ENCODE data around the gene HSPB6.
"Not testable (repeated sequence)": the region's sequence is repeated elsewhere in the genome, so short reads cannot be mapped to it uniquely, and the experiment has no call there.

The HSPB6 gene

DNA sequence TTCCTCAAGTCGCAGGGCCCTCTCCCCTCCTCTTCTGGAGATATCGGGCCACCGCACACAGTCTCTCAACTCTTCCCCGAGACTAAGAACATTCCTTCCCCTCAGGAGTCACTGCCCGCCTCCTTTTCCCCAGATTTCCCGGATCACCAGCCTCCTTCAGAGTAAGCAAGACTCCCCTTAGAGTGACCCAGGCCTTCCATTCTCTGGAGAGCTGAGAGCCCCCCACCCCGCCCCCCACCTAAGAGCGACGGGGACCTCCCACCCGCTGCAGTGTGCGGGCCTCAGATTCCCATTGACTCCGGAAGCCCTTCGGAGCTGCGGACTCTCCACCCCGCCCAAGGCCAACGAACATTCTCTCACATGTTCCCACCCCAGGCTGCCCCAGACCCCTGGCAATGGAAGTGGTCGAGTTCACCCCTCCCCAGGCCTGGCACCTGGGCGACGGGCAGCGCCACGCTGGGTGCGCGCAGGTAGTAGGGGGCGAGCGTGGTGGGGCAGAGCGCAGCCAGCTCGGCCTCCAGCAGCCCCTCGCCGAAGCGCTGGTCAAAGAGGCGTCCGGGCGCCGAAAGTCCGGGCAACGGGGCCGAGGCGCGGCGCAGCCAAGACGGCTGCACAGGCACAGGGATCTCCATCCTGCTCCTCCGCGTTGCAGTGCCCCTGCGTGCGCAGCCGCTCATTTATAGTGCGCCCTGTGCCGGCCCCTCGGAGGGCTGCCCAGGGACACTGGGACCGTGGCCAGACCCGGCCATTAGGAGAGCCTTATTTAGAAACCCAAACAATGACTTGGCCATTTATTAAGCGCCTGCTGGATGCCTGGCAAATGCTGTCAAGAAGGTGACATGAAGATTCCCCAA is at the start of gene HSPB6:
Gene HSPB6 (minus strand): TSS at position 653 of the 854 bp plus-strand sequence. CDS start 21 bp downstream, at position 632.
- DNase-seq = no peak

DNA sequence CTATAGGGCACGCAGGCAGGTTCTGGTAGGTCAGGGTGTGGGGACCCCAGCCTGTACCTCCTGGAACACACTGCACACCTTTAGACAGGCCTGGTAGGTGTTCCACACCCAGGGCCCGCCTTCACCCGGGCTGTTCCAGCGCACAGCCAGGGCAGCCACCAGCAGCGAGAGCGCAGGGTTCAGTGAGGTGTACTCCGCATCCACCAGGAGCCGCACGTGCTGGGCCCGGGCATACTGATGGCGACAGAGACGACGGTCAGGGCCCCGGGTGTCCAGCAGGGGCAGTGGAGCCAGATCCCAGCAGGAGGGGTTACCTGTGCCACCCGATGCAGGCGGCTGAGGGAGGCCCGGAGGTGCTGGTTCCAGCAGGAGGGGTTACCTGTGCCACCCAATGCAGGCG is 49.8 kb upstream of the HSPB6 start:
- DNase-seq = no peak

DNA sequence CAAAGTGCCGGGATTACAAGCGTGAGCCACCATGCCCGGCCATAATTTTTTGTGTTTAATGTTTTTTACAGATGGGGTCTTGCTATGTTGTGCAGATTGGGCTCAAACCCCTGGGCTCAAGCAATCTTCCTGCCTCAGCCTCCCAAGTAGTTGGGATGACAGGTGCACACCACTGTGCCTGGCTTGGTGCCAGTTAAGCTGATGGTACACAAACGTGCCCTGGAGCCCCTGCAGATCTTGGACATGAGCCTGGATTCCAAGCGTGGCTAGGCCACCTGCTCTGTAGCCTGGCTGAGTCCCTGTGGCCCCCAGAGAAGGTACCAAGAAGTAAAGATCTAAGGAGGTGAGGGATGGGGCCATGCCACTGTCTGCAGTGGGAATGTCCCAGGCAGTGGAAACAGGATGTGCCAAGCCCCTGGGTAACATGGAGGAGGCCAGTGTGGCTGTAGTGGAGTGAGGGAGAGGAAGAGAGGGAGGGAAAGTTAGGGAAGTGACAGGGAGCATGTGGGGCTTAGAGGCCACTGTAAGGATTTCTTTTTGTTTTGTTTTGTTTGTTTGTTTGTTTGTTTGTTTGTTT is 48.8 kb upstream of the HSPB6 start:
- DNase-seq = no peak

DNA sequence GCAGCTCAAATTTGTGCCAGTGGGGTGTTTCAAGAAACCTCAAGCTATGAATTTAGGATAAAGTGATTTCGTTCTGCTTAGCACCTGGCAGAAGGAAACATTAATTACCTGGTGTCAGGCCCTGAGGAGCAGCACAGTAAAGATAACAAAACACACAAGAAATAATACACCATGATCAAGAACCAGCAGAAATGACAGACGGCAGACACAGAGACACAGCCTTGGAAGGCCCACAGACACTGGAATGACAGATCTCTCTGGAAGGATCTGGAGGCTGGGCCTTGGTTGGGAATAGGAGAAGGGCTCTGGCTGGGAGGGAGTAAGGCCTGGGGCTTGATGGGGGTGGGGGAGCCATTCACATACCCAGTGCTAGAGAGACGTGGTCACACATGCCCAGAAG is 45.0 kb upstream of the HSPB6 start:
- DNase-seq = no peak

GRCh38 chr19:35797663-35798062 is 40.8 kb upstream of the HSPB6 start:
- DNase-seq = no peak

DNA sequence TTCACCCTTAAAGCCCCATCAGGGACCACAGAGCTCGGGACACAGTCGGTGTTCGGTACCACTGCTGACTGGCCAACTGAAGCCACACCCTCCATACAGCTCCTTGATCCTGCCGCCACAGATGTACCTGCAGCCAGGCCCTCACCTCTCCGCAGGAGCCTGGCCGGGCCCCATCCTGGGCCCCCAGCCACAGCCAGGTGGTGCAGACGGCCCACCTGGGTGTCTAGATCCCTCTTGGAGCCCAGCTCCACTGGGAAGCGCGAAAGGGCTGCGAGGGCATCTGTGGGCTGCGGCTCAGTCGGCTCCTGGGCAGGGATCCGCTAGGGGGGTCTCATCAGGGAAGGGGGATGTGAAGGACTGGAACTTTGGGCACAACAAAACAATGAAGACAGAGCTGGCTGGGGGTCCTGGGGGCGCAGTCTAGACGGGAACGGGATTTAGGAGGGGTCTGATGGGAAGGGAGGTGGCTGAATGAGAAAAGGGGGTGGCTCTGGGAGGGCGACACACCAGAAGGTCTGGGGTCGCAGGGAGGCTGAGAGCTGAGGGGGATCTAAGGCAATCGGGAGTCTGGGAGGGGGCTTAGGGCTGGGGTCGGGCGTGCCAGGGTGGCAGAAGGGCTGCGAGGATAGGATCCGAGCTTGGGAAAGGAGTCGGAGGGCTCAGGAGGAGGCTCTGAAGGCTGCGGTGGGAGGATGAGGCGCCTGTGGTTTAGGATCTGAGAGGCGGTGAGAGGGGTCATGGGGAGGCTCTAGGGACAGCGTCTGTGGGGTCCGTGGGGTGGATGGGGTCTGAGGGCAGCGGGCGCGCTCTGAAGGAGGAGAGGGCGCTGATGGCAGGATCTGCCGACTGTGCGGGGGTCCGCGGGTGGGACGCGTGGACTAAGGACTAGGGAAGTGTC is 40.1 kb upstream of the HSPB6 start:
- no peak for DNase-seq

DNA sequence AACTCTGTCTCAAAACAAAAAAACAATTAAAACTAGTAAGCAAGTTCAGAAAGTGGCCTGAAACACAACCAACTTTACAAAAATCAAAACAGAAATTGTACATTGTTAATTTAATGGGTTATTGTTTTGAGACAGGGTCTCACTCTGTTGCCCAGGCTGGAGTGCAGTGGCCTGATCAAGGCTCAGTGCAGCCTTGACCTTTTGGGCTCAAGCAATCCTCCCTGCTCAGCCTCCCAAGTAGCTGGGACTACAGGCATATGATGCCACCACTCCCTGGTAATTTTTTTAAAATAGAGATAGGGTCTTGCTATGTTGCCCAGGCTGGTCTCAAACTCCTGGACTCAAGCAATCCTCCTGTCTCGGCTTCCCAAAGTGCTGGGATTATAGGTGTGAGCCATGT is 38.7 kb upstream of the HSPB6 start:
- DNase-seq = not testable (repeated sequence)

DNA sequence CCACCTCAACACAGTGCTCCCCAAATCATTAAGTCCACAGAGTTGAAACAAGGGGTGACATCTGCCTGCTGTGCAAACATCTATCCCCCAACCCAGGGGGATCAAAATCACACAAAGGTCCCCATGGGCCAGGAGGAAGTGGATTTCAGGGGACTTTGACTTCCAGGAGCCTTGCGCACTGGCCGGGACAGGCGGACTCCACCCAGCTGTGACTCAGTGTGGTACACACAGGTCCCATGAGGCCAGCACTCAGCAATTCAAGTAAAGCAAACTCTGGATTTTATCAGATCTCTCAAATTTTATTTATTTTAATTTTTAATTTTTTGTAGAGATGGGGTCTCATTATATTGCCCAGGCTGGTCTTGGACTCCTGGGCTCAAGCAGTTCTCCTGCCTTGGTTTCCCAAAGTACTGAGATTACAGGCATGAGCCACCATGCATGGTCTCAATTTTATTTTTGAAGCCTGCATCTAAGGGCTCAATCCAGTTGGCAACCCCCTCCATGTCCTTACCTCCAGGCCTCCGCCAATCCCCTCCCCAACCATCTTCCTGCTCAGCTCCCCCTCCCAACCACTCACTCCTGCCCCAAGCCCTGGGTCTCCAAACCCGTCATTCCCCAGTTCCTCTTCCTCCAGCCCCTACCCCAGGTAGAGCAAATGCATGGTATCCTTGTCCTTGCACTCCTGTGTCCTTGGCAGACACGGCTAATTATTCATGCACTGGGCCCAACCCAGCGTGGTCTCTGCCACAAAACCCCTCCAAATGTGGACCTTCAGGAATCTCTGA is 36.7 kb upstream of the HSPB6 start:
- no peak for DNase-seq

DNA sequence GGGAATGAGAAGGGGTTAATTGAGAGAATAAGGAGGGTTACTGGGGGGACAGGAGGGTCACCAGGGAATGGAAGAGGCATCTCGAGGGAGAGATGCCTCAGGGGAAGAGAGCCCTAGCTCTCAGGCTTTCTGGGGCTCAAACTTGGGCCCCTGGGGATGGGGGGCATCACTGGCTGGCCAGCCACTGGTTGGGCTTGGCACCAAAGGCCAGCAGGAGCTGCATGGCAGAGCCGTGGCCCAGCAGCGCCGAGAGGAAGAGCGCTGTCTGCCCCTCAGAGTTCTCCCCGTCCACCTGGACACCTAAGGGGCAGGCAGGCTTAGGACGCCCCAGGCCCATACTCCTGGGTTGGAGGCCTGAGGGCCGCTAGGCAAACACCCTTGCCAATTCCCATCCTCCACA is 36.1 kb upstream of the HSPB6 start:
- DNase-seq = no peak

DNA sequence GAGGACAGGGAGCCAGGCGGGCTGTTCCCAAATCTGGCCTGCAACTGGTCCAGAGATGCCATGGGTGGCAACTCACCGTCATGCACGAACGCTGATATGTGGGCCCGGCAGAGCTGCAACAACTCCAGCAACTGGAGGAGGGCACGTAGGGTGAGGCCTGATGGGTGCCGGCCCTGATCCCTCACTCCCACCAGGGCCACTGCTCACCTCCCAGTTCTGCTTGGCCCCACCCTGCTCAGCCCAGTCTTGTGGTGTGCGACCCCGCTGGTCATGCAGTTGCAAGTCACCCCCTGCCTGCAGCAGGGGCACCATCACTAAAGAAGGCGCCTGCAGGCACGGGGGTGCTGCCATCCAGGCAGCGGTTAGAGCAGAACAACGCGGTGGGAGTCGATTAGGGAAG is 35.5 kb upstream of the HSPB6 start:
- no peak for DNase-seq

DNA sequence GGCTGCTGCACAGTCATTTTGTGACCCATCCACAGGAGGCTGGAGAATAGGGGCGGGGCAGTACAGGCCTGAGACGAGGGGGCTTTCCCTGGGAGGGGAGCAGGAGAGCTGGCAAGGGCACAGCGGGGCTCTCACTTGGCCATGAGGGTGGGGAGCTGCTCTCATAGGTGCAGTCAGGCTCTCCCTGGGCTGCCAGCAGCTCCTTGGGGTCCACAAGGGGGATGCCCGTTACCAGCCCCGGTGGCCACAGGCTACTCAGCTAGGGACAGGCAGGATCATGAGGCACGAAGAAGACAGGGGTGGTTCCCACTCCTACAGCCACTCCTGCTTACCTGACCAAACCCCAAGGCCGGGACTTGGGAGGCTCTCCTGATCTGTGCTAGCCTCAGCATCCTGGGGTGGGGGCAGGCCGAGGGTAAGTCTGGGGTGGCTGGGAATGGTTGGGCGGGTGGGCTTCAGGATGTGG is 35.0 kb upstream of the HSPB6 start:
- no peak for DNase-seq

DNA sequence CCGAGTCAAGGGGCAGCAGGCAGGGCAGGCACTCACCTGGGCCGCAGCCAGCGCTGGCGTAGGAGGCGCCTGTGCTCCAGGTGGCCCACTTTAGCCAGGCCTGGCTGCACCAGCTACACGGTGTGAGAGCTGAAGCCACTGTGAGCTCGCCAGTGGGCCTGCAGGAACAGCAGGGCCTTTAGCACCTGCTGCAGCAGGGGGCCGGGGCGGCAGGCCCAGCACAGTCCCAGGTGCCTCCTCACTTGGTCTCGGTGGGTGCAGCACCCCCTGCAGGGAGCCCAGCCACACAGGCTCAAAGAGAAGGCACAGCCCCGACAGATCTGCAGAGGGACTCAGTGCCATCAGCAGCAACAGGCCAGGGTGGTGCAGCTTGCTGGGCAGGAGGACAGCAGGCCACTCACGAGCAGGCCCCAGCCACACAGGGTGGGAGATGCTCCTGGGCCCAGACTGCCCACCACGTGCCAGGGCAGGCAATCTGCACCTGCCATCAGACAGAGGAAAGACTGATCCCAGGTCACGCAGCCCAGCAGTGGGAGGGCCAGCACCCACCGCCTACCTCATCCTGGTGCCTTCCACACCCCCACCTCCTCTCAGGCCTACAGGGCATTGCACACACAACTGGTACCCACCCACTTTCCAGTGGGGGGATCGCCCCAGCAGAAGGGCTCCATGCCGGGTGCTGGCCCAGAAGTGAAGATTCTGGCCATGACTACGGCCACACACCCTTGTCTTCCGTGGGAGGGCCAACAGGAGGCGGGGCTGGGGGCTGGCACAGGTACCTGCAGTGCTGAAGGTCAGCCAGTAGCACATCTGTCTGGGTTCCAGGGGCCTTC is 34.4 kb upstream of the HSPB6 start:
- DNase-seq = no peak

GRCh38 chr19:35789978-35790944 is 33.4 kb upstream of the HSPB6 start:
- DNase-seq = no peak

GRCh38 chr19:35789195-35789977 is 32.6 kb upstream of the HSPB6 start:
- DNase-seq = no peak

- DNase-seq = no peak
These were observed 31.6 kb upstream of the HSPB6 start for GRCh38 chr19:35788205-35788960.

GRCh38 chr19:35787227-35787799 is 30.5 kb upstream of the HSPB6 start:
- no peak for DNase-seq

GRCh38 chr19:35786299-35787160 is 29.7 kb upstream of the HSPB6 start:
- DNase-seq = no peak

DNA sequence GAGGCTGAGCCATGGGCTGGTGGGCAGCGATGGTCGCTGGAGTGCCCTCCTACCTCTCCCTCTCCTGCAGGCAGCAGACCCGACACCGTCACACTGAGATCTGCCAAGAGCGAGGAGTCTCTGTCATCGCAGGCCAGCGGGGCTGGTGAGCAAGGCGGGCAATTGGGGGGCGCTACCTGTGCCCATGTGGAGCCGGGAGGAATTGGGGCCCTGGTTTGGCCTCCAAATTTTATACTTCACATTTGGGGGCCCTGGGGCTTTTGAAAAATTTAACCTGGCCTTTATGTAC is 28.5 kb upstream of the HSPB6 start:
- DNase-seq = no peak

Data from activated gamma-delta T cell treated with Interleukin-2 at 50 U/mL for 16 hours (primary cell).